Gastroesophageal sphincter (tissue), 3 donors: ENCODE results near the gene MTMR6.

Source experiments
- EP300 ChIP-seq: sonication (generic); formaldehyde crosslinking; IDR thresholded peaks from one replicate; pipeline ENCODE4 v1.6.1; 2017; ENCODE audit warnings: antibody characterized with exemption, mild to moderate bottlenecking
- POLR2A ChIP-seq, 2 donors: fragments of 450-650 bp; IDR thresholded peaks; one replicate each; pipeline ENCODE4 v1.6.1; 2017; ENCODE audit warnings: antibody characterized with exemption in 2 of 2, mild to moderate bottlenecking in 2 of 2, moderate library complexity in 1 of 2
- POLR2AphosphoS5 ChIP-seq: sonication (generic); formaldehyde crosslinking; IDR thresholded peaks from one replicate; pipeline ENCODE4 v1.6.1; 2017; ENCODE audit warnings: antibody characterized with exemption
- TF ChIP-seq, protein P1 (sequence below), 4 experiments: fragments of 200-600 bp in 2 of 4; fragments of 450-650 bp in 2 of 4; sonication (generic) in 1 of 4; IDR thresholded peaks; one replicate each; pipeline ENCODE4 v1.5.1; 2017 to 2019; ENCODE audit warnings: antibody characterized with exemption in 4 of 4, mild to moderate bottlenecking in 2 of 4, moderate library complexity in 2 of 4

DNA sequence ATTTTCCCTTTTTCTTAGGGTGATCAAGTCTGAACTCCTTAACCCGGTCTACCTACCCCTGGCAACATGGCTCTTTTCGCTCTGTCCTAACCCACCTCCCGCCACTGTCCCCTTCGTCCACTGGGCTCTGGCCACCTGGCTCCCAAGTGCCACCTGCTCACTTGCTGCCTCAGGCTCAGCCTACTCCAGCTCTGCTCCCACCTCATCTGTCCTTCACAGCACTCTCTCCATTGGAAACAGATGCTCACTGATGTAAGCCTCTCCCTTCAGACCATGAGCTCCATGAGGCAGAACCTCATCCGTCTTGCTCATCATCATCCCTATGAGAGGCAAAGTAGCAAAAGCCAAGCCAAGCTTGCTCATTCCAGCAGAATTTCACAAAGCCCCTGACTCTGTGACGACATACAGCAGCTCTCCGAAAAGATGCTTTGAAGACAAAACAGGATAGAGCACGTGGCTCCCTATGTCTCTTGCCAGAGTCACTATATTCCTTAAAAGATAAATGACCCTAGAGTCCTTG lies 79.9 kb downstream of the MTMR6 start:
- TF ChIP-seq, protein P1, sequence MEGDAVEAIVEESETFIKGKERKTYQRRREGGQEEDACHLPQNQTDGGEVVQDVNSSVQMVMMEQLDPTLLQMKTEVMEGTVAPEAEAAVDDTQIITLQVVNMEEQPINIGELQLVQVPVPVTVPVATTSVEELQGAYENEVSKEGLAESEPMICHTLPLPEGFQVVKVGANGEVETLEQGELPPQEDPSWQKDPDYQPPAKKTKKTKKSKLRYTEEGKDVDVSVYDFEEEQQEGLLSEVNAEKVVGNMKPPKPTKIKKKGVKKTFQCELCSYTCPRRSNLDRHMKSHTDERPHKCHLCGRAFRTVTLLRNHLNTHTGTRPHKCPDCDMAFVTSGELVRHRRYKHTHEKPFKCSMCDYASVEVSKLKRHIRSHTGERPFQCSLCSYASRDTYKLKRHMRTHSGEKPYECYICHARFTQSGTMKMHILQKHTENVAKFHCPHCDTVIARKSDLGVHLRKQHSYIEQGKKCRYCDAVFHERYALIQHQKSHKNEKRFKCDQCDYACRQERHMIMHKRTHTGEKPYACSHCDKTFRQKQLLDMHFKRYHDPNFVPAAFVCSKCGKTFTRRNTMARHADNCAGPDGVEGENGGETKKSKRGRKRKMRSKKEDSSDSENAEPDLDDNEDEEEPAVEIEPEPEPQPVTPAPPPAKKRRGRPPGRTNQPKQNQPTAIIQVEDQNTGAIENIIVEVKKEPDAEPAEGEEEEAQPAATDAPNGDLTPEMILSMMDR (IDR thresholded peaks at IDR 0.05) = no peak
- TF ChIP-seq POLR2AphosphoS5 (no peak), EP300 (no peak), POLR2A (IDR thresholded peaks at IDR 0.05) (no peak)
